CD8-positive, alpha-beta memory T cell (primary cell): ENCODE results near the gene QRICH1. TPM values are rescaled to one million over a fixed set of nuclear protein-coding genes. Genes with fewer than 3 reads are reported as not detected.

ENCODE experiments used
- CTCF ChIA-PET: fragments of 350-600 bp; sonication (Branson Sonifier 250); formaldehyde crosslinking; loops from one replicate; lab custom pipeline; 2021; ENCODE audit warnings: antibody characterized with exemption; lab: Charles Lee
- POLR2A ChIA-PET: fragments of 350-600 bp; sonication (Branson Sonifier 250); formaldehyde crosslinking; loops from one replicate; lab custom pipeline; 2021; ENCODE audit warnings: antibody characterized with exemption; lab: Charles Lee
- DNase-seq, 5 donors: peaks; one replicate each; pipeline versions ENCODE4 v3.0.0 to v3.0.0-alpha.2; 2020 to 2022; ENCODE audit warnings: mixed read lengths in 1 of 5
- H3K27ac ChIP-seq: one replicate; pipeline ENCODE4 v1.7.0; 2013; ENCODE audit warnings: low read depth, mild to moderate bottlenecking, low read length, moderate library complexity
- H3K27me3 ChIP-seq: 2 replicates; pipeline ENCODE4 v1.7.0; 2013; ENCODE audit warnings: low read length, mild to moderate bottlenecking; ENCODE audit not compliant: insufficient read depth, poor library complexity, severe bottlenecking
- H3K36me3 ChIP-seq: 2 replicates; pipeline ENCODE4 v1.7.0; 2013; ENCODE audit warnings: mild to moderate bottlenecking, low read length, moderate library complexity; ENCODE audit not compliant: insufficient read depth
- H3K4me1 ChIP-seq: 2 replicates; pipeline ENCODE4 v1.7.0; 2013; ENCODE audit warnings: mild to moderate bottlenecking, low read length, moderate library complexity; ENCODE audit not compliant: insufficient read depth
- H3K4me3 ChIP-seq: 2 replicates; pipeline ENCODE4 v1.7.0; 2013; ENCODE audit warnings: mild to moderate bottlenecking, low read length
- H3K9me3 ChIP-seq: 2 replicates; pipeline ENCODE4 v1.7.0; 2013; ENCODE audit warnings: mild to moderate bottlenecking, low read length
- H3K27ac Mint-ChIP-seq, 8 donors: one replicate each; pipeline ENCODE4 v1.8.0; 2020 to 2021; ENCODE audit warnings: mixed read lengths in 8 of 8, mild to moderate bottlenecking in 6 of 8, inconsistent platforms in 3 of 8, moderate library complexity in 3 of 8
- H3K27me3 Mint-ChIP-seq, 2 donors: one replicate each; pipeline ENCODE4 v1.8.0; 2020 to 2021; ENCODE audit warnings: mixed read lengths in 2 of 2, mild to moderate bottlenecking in 1 of 2, moderate library complexity in 1 of 2
- H3K36me3 Mint-ChIP-seq, 3 donors: one replicate each; pipeline ENCODE4 v1.8.0; 2020 to 2021; ENCODE audit warnings: mixed read lengths in 3 of 3, inconsistent platforms in 1 of 3, mild to moderate bottlenecking in 1 of 3
- H3K4me1 Mint-ChIP-seq, 3 donors: one replicate each; pipeline ENCODE4 v1.8.0; 2020 to 2021; ENCODE audit warnings: mixed read lengths in 3 of 3, inconsistent platforms in 1 of 3, mild to moderate bottlenecking in 1 of 3
- H3K4me3 Mint-ChIP-seq, 7 donors: one replicate each; pipeline ENCODE4 v1.8.0; 2020 to 2021; ENCODE audit warnings: mixed read lengths in 7 of 7, mild to moderate bottlenecking in 6 of 7, moderate library complexity in 4 of 7, inconsistent platforms in 2 of 7
- H3K9me3 Mint-ChIP-seq, 5 donors: one replicate each; pipeline ENCODE4 v1.8.0; 2020 to 2022; ENCODE audit warnings: mixed read lengths in 5 of 5, mild to moderate bottlenecking in 3 of 5, moderate library complexity in 2 of 5, inconsistent platforms in 1 of 5
- polyA plus RNA-seq: library from polyadenylated mRNA; unstranded; fragments of 300-500 nt; fragmentation: Illumina TruSeq; gene quantifications from one replicate; pipeline ENCODE4 v1.2.3, GENCODE V29; 2021
- total RNA-seq, 2 experiments: library from RNA; stranded (reverse); gene quantifications; one replicate each; pipeline ENCODE4 v1.2.3, GENCODE V29; 2021

Gene QRICH1
- total and polyA plus RNA-seq, 3 experiments from 2014 or later: 30.5 to 134 (median 122) TPM

DNA sequence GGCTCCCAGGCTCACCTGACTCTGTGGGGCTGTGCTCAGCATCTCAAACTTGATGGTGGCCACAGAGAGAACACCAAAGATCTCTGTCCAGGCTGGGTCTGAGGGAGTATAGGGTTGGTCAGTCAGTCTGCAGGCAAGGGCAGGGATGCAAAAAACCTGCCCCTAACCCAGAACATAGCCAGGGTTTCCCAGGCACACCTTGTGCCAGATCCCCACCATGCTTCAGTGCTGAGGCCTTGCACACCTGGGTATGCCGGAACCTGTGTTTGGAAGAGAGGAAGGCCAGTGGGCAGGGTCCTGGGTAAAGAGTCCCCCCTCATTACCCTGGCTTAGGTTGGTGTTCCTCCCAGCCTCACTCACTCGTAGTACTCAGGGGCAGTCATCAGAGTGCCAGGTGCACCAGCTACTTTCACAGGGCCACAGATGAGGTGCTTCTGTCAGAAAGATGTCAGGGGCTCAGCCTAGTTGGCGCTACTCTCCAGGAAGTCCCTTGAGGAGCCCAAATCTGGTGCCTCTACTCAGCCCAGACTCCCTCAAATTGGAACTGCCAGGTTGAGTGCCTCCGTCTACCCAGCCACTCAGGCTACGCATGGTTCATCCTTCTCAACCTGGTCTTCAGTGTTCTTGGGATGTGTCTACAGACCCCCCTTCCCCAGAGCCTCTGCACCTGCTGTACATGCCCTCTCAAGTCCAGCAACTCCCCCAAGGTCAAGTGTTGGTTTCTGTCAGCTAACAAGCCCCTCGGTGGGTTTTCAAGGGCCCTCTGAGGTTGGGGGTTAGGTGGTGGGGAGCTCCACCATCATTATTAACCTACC is 77.2 kb downstream of the QRICH1 start:
- Histone ChIP-seq H3K27ac (no peak overlapping the region), H3K4me3 (no peak overlapping the region), H3K36me3 (peaks cover 12% of the 10 kb centered on the region), H3K27me3 (no peaks in the 10 kb centered on the region), H3K9me3 (no peaks in the 10 kb centered on the region), H3K4me1 (peaks cover 27% of the 10 kb centered on the region)
- ChIA-PET POLR2A (interaction anchor here (1.0 to 3.8 kb wide), 4 partner anchors 9 to 77 kb away, joined by 4 to 48 read pairs (median 15); partner anchors contain the start of genes IMPDH2, QRICH1 and WDR6), CTCF (interaction anchor here (1.0 to 6.6 kb wide), 6 partner anchors 8 to 28 kb away, joined by 3 to 67 read pairs (median 8); partner anchors contain the start of genes IMPDH2, P4HTM and WDR6)
- peaks cover 0 to 2% of the 10 kb centered on the region in 2 donors for H3K27me3 Mint-ChIP-seq
- peak overlapping the region in 7 of 8 donors; percentile 42 to 91 (median 79) for H3K27ac Mint-ChIP-seq
- DNase-seq: no peak
- H3K36me3 Mint-ChIP-seq: peaks cover 0 to 62% (median 5%) of the 10 kb centered on the region in 3 donors
- H3K4me3 Mint-ChIP-seq: peak overlapping the region; percentile 50 to 97 (median 86)
- peaks cover 17 to 45% (median 31%) of the 10 kb centered on the region in 3 donors for H3K4me1 Mint-ChIP-seq
- H3K9me3 Mint-ChIP-seq: no peaks in the 10 kb centered on the region

DNA sequence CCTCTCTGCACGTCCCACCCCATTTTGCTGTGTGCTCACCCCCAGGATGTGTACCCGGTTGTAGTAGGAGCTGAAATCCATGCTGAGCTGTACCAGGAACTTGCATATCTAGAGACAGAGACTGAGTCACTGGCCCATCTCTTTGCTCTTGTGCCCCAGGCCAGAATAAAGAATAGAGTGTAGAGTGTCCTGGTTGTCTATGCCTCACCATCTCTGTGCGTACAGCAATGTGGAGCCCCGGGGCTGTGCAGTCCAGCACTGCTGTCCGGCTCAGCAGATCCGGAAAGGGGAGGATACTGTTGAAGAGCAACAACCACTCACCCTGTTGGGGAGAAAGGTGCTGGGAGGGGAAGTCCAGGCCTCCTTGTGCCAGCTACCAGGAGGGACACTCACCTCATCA is 78.1 kb downstream of the QRICH1 start:
- ChIA-PET CTCF (interaction anchor here (1.0 to 5.6 kb wide), 2 partner anchors 9 to 27 kb away, joined by 3 to 65 read pairs; partner anchors contain the start of genes P4HTM and WDR6), POLR2A (no interaction called here)
- Histone ChIP-seq H3K4me1 (peaks cover 27% of the 10 kb centered on the region), H3K4me3 (no peak overlapping the region), H3K36me3 (peaks cover 12% of the 10 kb centered on the region), H3K27ac (no peak overlapping the region), H3K9me3 (no peaks in the 10 kb centered on the region), H3K27me3 (no peaks in the 10 kb centered on the region)
- peaks cover 15 to 41% (median 31%) of the 10 kb centered on the region in 3 donors for H3K4me1 Mint-ChIP-seq
- no peaks in the 10 kb centered on the region for H3K9me3 Mint-ChIP-seq
- peaks cover 0 to 64% (median 5%) of the 10 kb centered on the region in 3 donors for H3K36me3 Mint-ChIP-seq
- peak overlapping the region in 6 of 7 donors; percentile 29 to 94 (median 52) for H3K4me3 Mint-ChIP-seq
- DNase-seq: no peak
- H3K27ac Mint-ChIP-seq: peak overlapping the region in 4 of 8 donors; percentile 64 to 85 (median 72)
- H3K27me3 Mint-ChIP-seq: no peaks in the 10 kb centered on the region

DNA sequence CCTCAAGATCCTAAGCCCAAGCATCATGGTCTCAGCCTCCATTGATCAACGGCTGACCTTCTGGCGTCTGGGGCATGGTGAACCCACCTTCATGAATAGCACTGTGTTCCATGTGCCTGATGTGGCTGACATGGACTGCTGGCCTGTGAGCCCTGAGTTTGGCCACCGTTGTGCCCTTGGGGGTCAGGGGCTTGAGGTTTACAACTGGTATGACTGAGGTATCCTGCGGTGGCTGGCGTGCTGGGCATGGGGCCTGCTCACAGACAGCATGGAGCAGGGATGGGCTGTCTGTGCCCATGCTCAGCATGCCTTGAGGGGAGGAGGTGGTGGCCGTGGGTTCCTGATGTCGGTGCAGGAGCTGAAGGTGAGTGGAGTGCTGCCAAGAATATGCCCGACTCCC is 78.8 kb downstream of the QRICH1 start:
- Mint-ChIP-seq H3K27ac (peak overlapping the region in 2 of 8 donors; percentile 17 to 78), H3K4me1 (peaks cover 12 to 34% (median 27%) of the 10 kb centered on the region in 3 donors), H3K4me3 (peak overlapping the region in 2 of 7 donors; percentile 20 to 94), H3K36me3 (peaks cover 0 to 61% (median 5%) of the 10 kb centered on the region in 3 donors), H3K9me3 (no peaks in the 10 kb centered on the region), H3K27me3 (no peaks in the 10 kb centered on the region)
- H3K27me3 ChIP-seq: no peaks in the 10 kb centered on the region
- POLR2A ChIA-PET: interaction anchor here (2.2 kb wide), 1 partner anchor 26 kb away, joined by 11 read pairs; the partner anchor contains the start of gene P4HTM
- DNase-seq: no peak
- H3K27ac ChIP-seq: no peak overlapping the region
- peaks cover 12% of the 10 kb centered on the region for H3K36me3 ChIP-seq
- CTCF ChIA-PET: interaction anchor here (1.5 to 5.6 kb wide), 4 partner anchors 14 to 78 kb away, joined by 3 to 65 read pairs (median 4); partner anchors contain the start of gene P4HTM
- H3K4me3 ChIP-seq: no peak overlapping the region
- no peaks in the 10 kb centered on the region for H3K9me3 ChIP-seq
- peaks cover 22% of the 10 kb centered on the region for H3K4me1 ChIP-seq

DNA sequence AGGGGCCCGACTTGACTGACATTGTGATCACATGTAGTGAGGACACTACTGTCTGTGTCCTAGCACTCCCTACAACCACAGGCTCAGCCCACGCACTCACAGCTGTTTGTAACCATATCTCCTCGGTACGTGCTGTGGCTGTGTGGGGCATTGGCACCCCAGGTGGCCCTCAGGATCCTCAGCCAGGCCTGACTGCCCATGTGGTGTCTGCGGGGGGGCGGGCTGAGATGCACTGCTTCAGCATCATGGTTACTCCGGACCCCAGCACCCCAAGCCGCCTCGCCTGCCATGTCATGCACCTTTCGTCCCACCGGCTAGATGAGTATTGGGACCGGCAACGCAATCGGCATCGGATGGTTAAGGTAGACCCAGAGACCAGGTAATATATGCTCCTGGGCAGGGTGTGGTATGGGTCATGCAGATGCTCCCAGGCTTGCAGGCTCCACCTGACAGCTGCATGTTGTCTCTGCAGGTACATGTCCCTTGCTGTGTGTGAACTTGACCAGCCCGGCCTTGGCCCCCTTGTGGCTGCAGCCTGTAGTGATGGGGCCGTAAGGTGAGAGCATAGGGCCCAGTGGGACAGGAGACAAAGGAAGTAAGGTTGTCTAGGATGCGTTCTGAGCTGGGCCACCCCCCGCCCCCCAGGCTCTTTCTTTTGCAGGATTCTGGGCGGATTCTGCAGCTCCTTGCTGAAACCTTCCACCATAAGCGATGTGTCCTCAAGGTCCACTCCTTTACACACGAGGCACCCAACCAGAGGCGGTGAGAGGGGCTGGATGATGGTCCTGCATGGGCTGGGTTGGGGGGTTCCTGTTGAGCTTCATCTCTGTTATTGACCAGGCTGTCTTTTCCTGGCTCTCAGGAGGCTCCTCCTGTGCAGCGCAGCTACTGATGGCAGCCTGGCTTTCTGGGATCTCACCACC is 79.9 kb downstream of the QRICH1 start:
- no peak overlapping the region for H3K27ac ChIP-seq
- H3K27me3 ChIP-seq: no peaks in the 10 kb centered on the region
- Mint-ChIP-seq H3K36me3 (peaks cover 0 to 63% (median 5%) of the 10 kb centered on the region in 3 donors), H3K4me3 (peak overlapping the region in 1 of 7 donors; percentile 66), H3K27ac (peak overlapping the region in 2 of 8 donors; percentile 36 to 43), H3K27me3 (no peaks in the 10 kb centered on the region), H3K4me1 (peaks cover 11 to 33% (median 26%) of the 10 kb centered on the region in 3 donors), H3K9me3 (no peaks in the 10 kb centered on the region)
- DNase-seq: peak in 1 of 5 donors; percentile 24
- POLR2A ChIA-PET: interaction anchor here (0.6 to 2.2 kb wide), 3 partner anchors 8 to 82 kb away, joined by 6 to 11 read pairs (median 6); partner anchors contain the start of genes NDUFAF3 and P4HTM
- CTCF ChIA-PET: interaction anchor here (0.7 to 10.1 kb wide), 8 partner anchors 10 to 79 kb away, joined by 3 to 121 read pairs (median 4); partner anchors contain the start of genes IMPDH2, NDUFAF3 and P4HTM
- no peaks in the 10 kb centered on the region for H3K9me3 ChIP-seq
- peaks cover 11% of the 10 kb centered on the region for H3K4me1 ChIP-seq
- peaks cover 12% of the 10 kb centered on the region for H3K36me3 ChIP-seq
- no peak overlapping the region for H3K4me3 ChIP-seq

DNA sequence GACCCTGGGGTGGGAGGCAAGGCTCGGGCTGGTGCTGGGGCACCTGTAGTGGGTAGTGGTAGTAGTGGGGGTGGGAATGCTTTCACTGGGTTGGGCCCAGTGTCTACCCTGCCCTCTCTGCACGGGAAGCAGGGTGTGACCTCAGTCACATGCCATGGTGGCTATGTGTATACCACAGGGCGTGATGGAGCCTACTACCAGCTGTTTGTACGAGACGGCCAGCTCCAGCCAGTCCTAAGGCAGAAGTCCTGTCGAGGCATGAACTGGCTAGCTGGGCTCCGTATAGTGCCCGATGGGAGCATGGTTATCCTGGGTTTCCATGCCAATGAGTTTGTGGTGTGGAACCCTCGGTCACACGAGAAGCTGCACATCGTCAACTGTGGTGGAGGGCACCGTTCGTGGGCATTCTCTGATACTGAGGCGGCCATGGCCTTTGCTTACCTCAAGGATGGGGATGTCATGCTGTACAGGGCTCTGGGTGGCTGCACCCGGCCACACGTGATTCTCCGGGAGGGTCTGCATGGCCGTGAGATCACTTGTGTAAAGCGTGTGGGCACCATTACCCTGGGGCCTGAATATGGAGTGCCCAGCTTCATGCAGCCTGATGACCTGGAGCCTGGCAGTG is 80.6 kb downstream of the QRICH1 start:
- CTCF ChIA-PET: interaction anchor here (0.7 to 10.1 kb wide), 7 partner anchors 10 to 38 kb away, joined by 3 to 121 read pairs (median 5); partner anchors contain the start of genes IMPDH2, NDUFAF3 and P4HTM
- Mint-ChIP-seq H3K4me1 (peaks cover 12 to 34% (median 29%) of the 10 kb centered on the region in 3 donors), H3K4me3 (peak overlapping the region in 1 of 7 donors; percentile 37), H3K36me3 (peaks cover 0 to 64% (median 5%) of the 10 kb centered on the region in 3 donors), H3K27me3 (no peaks in the 10 kb centered on the region), H3K9me3 (no peaks in the 10 kb centered on the region), H3K27ac (peak overlapping the region in 2 of 8 donors; percentile 36 to 43)
- DNase-seq: no peak
- Histone ChIP-seq H3K27me3 (no peaks in the 10 kb centered on the region), H3K36me3 (peaks cover 12% of the 10 kb centered on the region), H3K9me3 (no peaks in the 10 kb centered on the region), H3K4me1 (peaks cover 11% of the 10 kb centered on the region), H3K4me3 (no peak overlapping the region), H3K27ac (no peak overlapping the region)
- POLR2A ChIA-PET: interaction anchor here (1.0 to 2.2 kb wide), 3 partner anchors 9 to 24 kb away, joined by 4 to 11 read pairs (median 6); partner anchors contain the start of genes NDUFAF3 and P4HTM

DNA sequence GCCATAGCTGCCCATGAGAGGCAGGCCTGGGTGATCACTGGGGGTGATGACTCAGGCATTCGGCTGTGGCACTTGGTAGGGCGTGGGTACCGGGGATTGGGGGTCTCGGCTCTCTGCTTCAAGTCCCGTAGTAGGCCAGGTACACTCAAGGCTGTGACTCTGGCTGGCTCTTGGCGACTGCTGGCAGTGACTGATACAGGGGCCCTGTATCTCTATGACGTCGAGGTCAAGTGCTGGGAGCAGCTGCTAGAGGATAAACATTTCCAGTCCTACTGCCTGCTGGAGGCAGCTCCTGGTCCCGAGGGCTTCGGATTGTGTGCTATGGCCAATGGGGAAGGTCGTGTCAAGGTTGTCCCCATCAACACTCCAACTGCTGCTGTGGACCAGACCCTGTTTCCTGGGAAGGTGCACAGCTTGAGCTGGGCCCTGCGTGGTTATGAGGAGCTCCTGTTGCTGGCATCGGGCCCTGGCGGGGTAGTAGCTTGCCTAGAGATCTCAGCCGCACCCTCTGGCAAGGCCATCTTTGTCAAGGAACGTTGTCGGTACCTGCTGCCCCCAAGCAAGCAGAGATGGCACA is 81.3 kb downstream of the QRICH1 start:
- POLR2A ChIA-PET: interaction anchor here (1.0 to 1.1 kb wide), 2 partner anchors 17 to 23 kb away, joined by 4 read pairs; partner anchors contain the start of gene IMPDH2
- Histone ChIP-seq H3K9me3 (no peaks in the 10 kb centered on the region), H3K27me3 (no peaks in the 10 kb centered on the region), H3K36me3 (peaks cover 12% of the 10 kb centered on the region), H3K27ac (no peak overlapping the region), H3K4me1 (peaks cover 13% of the 10 kb centered on the region), H3K4me3 (no peak overlapping the region)
- Mint-ChIP-seq H3K4me3 (peak overlapping the region in 1 of 7 donors; percentile 58), H3K36me3 (peaks cover 0 to 66% (median 5%) of the 10 kb centered on the region in 3 donors), H3K27ac (peak overlapping the region in 4 of 8 donors; percentile 29 to 90 (median 52)), H3K27me3 (no peaks in the 10 kb centered on the region), H3K9me3 (no peaks in the 10 kb centered on the region), H3K4me1 (peaks cover 16 to 36% (median 32%) of the 10 kb centered on the region in 3 donors)
- CTCF ChIA-PET: interaction anchor here (5.6 to 10.1 kb wide), 2 partner anchors 11 to 24 kb away, joined by 65 to 121 read pairs; partner anchors contain the start of genes NDUFAF3 and P4HTM
- no peak for DNase-seq
